Bronchial epithelial cell (primary cell): Measurements from ENCODE around the gene CAMSAP1. TPM values are rescaled to one million over a fixed set of nuclear protein-coding genes. Genes with fewer than 3 reads are reported as not detected.
A peak's percentile ranks its signal among the peaks of the same experiment; 100 is the strongest.

ENCODE experiments used
- DNase-seq: peaks from one replicate; pipeline ENCODE4 v3.0.0-alpha.2; 2010; ENCODE audit warnings: low read depth
- FAIRE-seq: peaks from 2 replicates; lab custom pipeline; 2011; peaks lifted over from hg19 to GRCh38; lab: Jason Lieb, UNC
- H3K27me3 ChIP-seq: 2 replicates; pipeline ENCODE4 v1.5.1; 2011; ENCODE audit warnings: low read length; ENCODE audit not compliant: control insufficient read depth, insufficient read depth
- H3K36me3 ChIP-seq: 2 replicates; pipeline ENCODE4 v1.5.1; 2011; ENCODE audit warnings: low read length; ENCODE audit not compliant: control insufficient read depth, insufficient read depth
- H3K4me3 ChIP-seq: 2 replicates; pipeline ENCODE4 v1.5.1; 2011; ENCODE audit warnings: mild to moderate bottlenecking, low read depth, low read length, control low read depth
- CTCF ChIP-seq: IDR thresholded peaks from 2 replicates; pipeline ENCODE4 v1.5.1; 2011; ENCODE audit warnings: mild to moderate bottlenecking, moderate library complexity, low read length, control low read depth, inconsistent platforms; ENCODE audit not compliant: insufficient read depth, severe bottlenecking
- total RNA-seq: library from RNA; depleted of rRNA; stranded (reverse); fragments of >200 nt; gene quantifications from 2 replicates; pipeline ENCODE4 v1.2.1, GENCODE V29; 2014

Gene CAMSAP1
- total RNA-seq, 1 donor from 2014 or later = 23.2 TPM

GRCh38 chr9:135928731-135929655 is 21.6 kb upstream of the CAMSAP1 start:
- Histone ChIP-seq H3K4me3 (no peak overlapping the region), H3K36me3 (peaks cover 12% of the 10 kb centered on the region), H3K27me3 (no peaks in the 10 kb centered on the region)
- FAIRE-seq (peak; percentile 72), DNase-seq (no peak)
- TF ChIP-seq CTCF = no peak

- no peak overlapping the region for H3K4me3 ChIP-seq
- peaks cover 10% of the 10 kb centered on the region for H3K36me3 ChIP-seq
- no peaks in the 10 kb centered on the region for H3K27me3 ChIP-seq
- DNase-seq = no peak
- TF ChIP-seq CTCF = no peak
- no peak for FAIRE-seq
These were observed 20.9 kb upstream of the CAMSAP1 start for GRCh38 chr9:135928074-135928730.

DNA sequence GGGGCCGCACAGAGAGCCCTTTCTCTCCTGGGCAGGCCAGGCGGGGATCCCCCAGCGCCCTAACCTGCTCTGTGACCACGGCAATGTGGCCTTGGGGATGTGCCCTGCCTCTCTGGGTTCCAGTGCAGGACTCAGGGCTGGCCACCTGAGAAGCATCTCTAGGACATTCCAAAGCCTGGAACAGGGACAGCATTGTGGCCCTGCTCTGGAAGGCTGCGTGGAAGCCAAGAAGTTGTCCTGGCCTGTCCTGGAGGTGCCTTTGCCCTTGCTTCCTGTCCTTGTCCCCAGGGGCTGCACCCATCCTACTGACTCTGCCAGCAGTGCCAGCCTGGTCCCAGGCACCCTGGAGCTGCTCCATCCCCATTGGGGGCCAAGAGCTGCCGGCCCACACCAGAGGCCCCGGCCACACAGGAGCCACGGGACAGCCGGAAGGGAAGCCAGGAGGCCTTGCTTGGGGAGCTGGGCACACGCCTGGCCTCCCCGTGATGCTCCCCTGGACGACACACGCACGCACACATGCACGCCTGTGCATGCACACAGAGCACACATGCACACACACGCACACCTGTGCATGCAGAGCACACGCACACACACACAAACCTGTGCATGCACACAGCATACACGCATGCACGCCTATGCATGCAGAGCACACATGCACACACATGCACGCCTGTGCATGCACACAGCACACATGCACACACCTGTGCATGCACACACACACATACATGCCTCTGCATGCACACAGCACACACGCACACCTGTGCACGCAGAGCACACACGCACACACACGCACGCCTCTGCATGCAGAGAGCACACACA is 20.1 kb upstream of the CAMSAP1 start:
- Histone ChIP-seq H3K36me3 (peaks cover 6% of the 10 kb centered on the region), H3K4me3 (no peak overlapping the region), H3K27me3 (no peaks in the 10 kb centered on the region)
- no peak for DNase-seq
- peak; percentile 92 for FAIRE-seq
- TF ChIP-seq CTCF = peak; percentile 0

- Histone ChIP-seq H3K4me3 (no peak overlapping the region), H3K36me3 (peaks cover 5% of the 10 kb centered on the region), H3K27me3 (no peaks in the 10 kb centered on the region)
- DNase-seq (peak; percentile 88), FAIRE-seq (no peak)
- peak; percentile 7 for TF ChIP-seq CTCF
These were observed 19.3 kb upstream of the CAMSAP1 start for GRCh38 chr9:135926402-135927194.

DNA sequence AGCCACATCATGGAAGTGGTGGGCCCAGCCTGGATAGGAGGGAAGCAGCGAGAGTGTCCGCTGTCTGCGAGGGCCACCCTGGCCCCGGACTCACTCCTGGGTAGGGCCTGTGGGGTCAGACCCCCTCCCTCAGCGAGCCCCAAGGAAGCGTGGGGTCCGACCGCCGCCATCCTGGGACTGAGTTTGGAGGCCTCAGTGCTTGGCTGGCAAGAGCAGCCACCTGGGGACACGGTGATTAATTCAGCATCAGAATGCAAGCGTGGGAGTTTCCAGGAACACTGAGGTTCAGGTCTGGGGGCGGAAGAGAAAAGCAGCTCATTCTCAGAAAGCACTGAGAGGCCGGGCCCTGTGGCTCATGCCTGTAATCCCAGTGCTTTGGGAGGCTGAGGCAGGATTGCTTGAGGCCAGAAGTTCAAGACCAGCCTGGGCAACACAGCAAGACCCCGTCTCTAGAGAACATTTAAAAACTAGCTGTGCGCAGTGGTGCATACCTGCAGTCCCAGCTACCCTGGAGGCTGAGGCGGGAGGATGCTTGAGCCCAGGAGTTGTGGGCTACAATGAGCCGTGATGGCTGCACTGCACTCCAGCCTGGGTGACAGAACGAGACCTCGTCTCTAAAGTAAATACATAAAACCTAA is 18.3 kb upstream of the CAMSAP1 start:
- FAIRE-seq (no peak), DNase-seq (peak; percentile 31)
- TF ChIP-seq CTCF = no peak
- Histone ChIP-seq H3K27me3 (no peaks in the 10 kb centered on the region), H3K4me3 (no peak overlapping the region), H3K36me3 (peaks cover 3% of the 10 kb centered on the region)
